ENCODE measurements around the gene ATRN.
"Not testable (repeated sequence)": the region's sequence is repeated elsewhere in the genome, so short reads cannot be mapped to it uniquely, and the experiment has no call there.

ATRN gene

DNA sequence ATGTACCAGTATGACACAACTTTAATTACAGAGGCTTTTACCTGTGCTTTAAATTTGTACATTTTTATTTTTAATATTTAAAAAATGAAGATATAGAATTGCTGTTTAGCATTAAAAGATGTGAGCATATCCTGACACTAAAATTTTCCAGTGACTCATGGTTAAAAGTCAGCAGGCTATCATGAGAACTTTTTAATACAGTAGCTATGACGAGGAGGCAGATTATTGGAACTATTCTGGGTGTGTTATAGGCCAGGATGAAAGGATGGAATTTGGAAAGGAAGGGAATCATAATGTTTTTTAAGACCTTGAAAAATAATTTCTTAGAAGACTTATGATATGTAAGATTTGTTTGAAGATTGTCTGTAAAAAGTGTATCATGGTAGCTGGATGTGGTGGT is 101.3 kb downstream of the ATRN start:
- DNase-seq, result no peak

DNA sequence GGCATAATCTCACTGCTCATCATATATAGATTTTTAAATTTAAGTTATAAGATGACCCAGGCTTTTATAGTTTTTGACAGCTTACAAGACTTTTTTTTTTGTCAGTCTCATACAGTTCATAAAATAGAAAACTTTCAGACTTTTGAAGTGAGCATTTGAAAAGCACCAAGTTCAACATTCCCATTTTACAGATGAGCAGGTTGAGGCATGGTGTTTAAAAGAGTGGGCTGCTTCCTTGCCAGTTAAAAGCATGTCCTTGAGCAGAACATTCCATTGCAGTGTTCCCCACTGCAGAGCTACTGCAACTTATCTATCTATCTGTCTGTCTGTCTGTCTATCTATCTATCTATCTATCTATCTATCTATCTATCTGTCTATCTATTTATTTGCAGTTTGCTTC is 105.5 kb downstream of the ATRN start:
- DNase-seq, result no peak

GRCh38 chr20:3577366-3577765 is 106.5 kb downstream of the ATRN start:
- DNase-seq, result peak in 2 of 14 donors; percentile 4 to 13

GRCh38 chr20:3580412-3580811 is 109.6 kb downstream of the ATRN start:
- DNase-seq, result no peak

- DNase-seq, result no peak
Measured at GRCh38 chr20:3583765-3584164, 112.9 kb downstream of the ATRN start.

- DNase-seq, result no peak
Measured at GRCh38 chr20:3586093-3586492, 115.3 kb downstream of the ATRN start.

DNA sequence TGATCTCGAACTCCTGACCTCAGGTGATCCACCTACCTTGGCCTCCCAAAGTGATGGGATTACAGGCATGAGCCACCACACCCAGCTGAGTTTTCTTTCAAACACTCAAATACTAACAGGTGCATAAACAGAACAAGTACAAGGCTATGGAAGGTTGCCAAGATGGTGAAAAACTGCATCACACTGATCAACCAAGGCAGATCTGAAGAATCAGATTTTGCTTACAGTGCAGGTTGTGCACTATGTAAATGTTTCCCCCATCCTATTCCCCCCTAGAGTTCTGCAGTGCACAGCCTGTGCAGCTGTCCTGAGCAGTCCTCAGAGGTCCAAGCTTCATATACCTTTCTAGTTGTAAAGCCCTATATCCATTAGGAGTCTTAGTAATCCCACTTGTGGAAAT is 119.3 kb downstream of the ATRN start:
- no peak for DNase-seq

DNA sequence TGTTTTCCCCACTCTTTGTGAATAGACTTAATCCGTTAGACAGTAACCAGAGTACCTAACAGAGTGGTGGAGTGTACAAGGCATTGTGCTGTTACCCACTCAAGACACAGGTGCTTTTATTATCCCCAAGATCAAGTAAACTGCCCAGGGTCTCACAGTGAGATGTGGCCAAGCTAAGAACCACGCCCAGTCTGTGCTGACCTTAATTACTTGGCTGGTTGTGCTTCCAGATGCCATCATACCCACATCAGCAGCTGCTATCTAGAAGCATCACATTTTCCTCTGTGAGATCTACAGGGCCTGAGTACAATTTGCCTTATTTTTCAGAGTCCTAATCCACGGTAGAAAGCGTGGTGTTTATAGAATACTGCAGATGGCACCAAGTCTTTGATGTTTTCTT is 122.1 kb downstream of the ATRN start:
- no peak for DNase-seq

DNA sequence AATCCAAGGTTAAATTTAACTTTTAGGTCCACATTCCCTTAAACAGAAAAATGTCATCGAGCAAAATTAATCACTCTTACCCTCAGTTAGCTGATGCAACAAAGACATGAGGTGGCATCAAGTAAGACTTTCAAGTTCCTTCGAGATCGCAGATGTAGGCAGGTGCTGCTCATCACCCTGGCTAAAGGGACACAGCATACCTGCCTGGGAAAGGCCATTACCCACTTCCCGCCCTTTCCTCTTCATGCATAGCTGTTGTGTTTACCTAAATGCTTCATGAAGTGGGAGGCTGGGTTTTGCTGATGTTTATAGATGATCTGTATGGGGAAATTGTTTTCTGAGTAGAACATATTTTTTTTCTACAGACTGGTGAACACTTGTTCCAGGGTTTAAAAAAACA is 124.7 kb downstream of the ATRN start:
- no peak for DNase-seq

- DNase-seq, result no peak
Measured at GRCh38 chr20:3603108-3603507, 132.3 kb downstream of the ATRN start.

DNA sequence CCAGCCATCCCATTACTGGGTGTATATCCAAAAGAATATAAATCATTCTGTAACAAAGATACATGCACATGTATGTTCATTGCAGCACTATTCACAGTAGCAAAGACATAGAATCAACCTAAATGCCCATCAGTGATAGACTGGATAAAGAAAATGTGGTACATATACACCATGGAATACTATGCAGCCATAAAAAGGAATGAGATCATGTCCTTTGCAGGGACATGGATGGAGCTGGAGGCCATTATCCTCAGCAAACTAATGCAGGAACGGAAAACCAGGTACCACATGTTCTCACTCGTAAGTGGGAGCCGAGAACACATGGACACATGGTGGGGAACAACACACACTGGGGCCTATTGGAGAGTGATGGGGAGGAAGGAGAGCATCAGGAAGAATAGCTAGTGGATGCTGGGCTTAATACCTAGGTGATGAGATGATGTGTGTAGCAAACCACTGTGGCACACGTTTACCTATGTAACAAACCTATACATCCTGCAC is 134.6 kb downstream of the ATRN start:
- DNase-seq, result not testable (repeated sequence)

- DNase-seq, result no peak
Measured at GRCh38 chr20:3606021-3606420, 135.2 kb downstream of the ATRN start.

DNA sequence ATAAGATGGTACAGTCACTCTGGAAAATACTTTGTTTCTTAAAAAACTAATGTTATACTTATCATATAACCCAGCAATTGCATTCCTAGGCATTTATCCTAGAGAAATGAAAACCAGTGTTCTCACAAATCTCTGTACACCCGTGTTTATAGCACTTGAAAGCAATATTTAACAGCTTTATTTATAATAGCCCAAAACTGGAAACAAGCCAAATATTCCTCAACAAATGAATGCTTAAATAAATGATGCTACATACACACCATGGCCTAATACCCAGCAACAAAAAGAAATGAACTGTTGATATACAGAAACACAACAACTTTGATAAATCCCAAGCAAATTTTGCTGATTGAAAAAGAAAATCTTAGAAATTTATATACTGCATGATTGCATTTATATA is 141.1 kb downstream of the ATRN start:
- no peak for DNase-seq

DNA sequence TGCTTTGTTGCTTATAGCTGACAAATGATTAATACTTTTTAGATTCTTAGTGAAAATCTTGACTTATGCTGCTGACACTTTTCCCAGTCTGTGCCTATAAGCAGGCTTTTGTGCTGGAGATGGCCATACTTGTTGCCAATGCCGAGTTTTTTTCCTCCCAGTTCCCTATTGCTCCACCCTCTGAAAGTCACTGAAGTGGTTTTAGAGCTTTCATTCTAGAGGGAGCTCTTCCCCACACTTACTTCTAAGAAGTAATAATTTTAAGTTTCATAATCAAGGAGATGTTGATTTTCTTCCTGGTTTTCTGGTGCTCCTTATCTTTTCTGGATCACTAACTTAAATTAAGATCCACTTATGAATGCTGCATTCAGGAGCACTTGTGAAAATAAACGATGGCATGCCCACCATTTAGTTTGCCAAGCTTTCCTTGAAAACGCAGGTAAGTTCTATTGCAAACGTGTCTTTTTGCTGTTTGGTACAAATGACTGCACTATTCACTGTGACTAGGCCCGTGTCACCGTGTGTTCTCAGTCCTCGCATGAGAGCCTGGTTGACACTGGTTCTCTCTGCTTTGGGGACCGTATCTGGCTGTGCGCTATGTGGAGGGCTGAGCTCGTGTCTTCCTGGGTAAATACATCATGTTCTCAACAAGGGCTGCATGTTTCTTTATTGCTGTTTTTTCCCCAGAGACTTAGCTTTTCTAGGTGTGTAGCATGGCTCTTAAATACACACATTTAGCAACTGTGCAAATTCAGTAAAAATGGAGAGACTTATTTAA is 142.2 kb downstream of the ATRN start:
- no peak for DNase-seq

DNA sequence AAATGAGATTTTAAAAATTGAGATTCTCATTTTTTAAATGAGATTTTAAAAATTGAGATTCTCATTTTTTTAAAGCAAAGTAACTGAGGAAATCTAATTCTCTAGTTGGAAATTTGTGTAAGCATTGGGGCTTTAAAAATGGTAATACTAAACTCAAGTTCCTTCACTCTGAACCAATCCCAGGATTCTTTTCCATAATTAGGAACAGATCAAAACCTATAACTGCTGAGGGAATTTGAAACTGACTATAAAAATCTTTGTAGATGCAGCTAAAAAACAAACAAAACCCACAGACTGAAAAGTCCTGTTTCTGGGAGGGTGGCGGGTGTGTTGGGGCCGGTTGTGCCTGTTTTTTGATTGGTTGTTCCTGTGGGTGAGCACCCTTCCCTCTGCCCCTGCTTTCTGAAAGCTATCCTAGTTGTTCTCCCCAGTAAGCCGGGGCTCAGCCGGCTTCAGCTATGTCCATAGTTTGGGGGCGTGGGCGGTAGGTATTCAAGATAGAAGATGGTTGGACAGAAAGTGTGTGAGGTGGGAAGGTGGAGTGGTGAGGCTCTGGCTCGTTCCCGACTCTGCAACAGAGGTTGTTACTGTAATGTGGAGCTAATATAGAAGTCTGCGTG is 143.1 kb downstream of the ATRN start:
- no peak for DNase-seq

GRCh38 chr20:3614466-3614865 is 143.6 kb downstream of the ATRN start:
- DNase-seq, result no peak

- DNase-seq, result not testable (repeated sequence)
Measured at GRCh38 chr20:3615171-3615840, 144.5 kb downstream of the ATRN start.

DNA sequence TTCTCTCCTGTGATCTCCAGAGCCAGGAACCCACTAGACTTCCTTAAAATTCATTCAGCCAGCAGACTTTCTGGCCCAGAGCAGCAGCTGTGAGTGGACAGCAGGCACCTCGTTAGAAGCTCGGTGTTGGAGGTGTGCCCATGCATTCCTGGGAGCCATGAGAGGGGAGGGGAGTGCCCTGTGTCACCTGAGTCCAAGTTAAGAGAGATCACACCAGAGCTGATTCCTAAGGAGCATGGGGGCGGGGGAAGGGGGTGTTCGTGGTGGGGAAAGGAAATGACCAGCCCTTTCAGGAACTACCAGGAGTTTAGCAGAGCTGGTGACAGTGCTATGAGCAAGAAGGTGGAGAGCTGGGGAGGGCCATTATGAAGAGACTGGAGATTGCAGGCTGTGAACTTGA is 145.4 kb downstream of the ATRN start:
- DNase-seq, result no peak

DNA sequence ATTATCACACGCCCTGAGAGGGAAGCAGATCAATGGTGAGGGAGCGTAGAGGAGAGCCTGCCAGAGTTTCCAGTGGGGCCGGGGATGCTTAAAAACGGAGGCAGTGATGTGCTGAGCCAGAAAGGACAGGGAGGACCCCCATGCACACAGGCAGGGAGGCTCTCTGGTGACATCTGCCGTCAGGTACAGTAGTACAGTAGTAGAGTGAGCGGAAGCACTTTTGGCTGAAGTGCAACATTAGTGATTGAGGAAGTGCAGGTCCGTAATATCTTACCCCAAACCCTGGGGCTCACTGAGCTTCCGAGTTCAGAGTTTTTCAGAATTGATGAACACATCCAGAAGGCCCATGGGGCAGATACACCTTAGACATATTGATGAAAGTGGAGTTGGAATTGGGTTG is 150.3 kb downstream of the ATRN start:
- DNase-seq, result no peak

- DNase-seq, result no peak
Measured at GRCh38 chr20:3622406-3622805, 151.6 kb downstream of the ATRN start.

DNA sequence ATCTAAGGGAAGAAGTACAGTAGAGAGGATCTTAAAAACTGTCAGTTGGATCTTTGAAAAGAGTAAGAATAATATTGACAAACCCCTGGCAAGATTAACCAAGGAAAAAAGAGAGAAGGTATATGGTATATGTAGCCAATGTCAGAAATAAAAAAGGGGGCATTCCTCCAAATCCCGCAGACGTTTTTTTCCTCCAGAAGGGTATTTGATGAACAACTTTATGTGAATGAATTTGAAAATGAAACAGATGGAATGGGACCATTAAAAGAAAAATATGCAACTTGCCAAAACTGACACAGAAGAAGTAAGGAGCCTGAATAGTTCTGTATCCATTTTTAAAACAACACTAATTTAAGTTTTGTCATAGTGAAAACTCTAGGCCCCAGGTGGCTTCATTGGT is 156.7 kb downstream of the ATRN start:
- no peak for DNase-seq

DNA sequence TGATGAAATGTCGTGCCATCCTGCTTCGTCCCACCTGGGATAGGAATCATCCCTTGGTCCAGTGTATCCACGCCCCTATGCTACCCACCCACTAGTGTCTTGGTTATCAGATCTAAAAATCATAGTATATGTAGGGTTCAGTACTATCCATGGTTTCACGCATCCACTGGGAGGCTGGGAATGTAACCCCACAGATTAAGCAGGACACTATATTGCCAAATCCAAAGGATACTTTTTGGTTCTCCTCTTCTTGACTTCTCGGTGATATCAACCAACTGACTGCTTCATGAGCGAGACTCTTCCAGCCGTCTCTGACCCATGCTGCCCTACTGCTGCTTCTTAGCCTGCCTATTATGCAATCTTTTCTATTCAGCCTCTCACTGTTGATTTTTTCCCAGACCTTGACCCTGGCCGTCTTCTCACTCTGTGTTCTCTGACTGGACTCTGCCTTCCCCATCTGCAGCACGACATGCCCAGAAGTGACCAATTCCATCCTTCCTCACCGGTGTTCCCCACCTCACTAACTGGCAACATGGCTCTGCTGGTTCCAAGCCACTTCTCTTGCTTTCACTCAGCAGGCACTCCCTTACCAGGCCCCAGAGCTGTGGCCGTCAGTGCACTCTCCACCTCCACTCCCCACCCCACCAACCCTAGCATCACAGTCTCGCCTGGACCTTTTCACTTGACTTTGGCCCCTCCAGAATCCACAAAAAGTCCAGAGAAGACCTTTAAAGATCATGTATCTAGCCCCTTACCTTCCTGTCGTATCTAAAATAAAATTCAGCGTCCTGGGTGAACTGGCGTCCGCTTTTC is 157.9 kb downstream of the ATRN start:
- DNase-seq, result no peak

DNA sequence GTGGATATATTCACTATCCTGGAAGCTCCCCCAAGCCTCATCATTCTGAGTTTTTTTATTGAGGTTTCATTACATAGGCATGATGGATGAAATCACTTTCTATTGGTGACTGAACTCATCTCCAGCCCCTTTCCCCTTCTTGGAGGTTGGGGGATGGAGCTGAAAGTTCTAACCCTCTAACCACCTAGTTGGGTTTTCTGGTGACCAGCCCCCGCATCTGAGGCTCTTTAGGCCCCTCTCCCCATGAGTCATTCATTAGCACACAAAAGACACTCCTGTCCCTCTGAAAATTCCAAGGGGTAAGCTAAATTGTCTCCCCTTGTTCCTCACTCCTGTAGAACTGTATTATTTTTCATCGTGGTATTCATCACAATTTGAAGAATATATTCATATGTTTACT is 159.1 kb downstream of the ATRN start:
- no peak for DNase-seq
